Measurements from ENCODE around the gene ZCWPW1. TPM values are rescaled to one million over a fixed set of nuclear protein-coding genes. Genes with fewer than 3 reads are reported as not detected.

Gene ZCWPW1
- total and polyA plus RNA-seq, 2 of the 13 experiments (the other 11 are each of a cell fraction or from before 2014, with no cell fraction given) = 2.4 to 2.5 TPM

- TF ChIP-seq GZF1 (CRISPR knock-in tag; IDR thresholded peaks at IDR 0.05) (no peak), ZNF460 (CRISPR knock-in tag; IDR thresholded peaks at IDR 0.05; ENCODE audit: borderline replicate concordance) (no peak), SPEN (CRISPR knock-in tag; IDR thresholded peaks at IDR 0.05; ENCODE audit: low read depth) (no peak; the same call in 1 of the 2 replicates), SRY (CRISPR knock-in tag; IDR thresholded peaks at IDR 0.05) (no peak), ZNF766 (CRISPR knock-in tag; IDR thresholded peaks at IDR 0.05; ENCODE audit: borderline replicate concordance) (peak; percentile 44; the same call in 1 of the 2 replicates), ZNF446 (CRISPR knock-in tag; IDR thresholded peaks at IDR 0.05) (peak; percentile 30; the same call in 1 of the 2 replicates), KLF16 (CRISPR knock-in tag; IDR thresholded peaks at IDR 0.05) (0 out of 4 replicates have a peak, but pooled peaks of 1 of the 2 experiments have one; percentile 20), ZNF660 (CRISPR knock-in tag; IDR thresholded peaks at IDR 0.05; ENCODE audit: borderline replicate concordance, low read depth) (no peak), ZNF441 (CRISPR knock-in tag; IDR thresholded peaks at IDR 0.05; ENCODE audit: borderline replicate concordance) (no peak; the same call in 1 of the 2 replicates), POGK (CRISPR knock-in tag; conservative IDR thresholded peaks at IDR 0.05) (no peak), FOXA3 (CRISPR knock-in tag; IDR thresholded peaks at IDR 0.05) (0 out of 2 replicates have a peak, but pooled peaks have one; percentile 12), NFE2L2 (IDR thresholded peaks at IDR 0.05; ENCODE audit: low read length) (no peak), SETDB1 (CRISPR knock-in tag; IDR thresholded peaks at IDR 0.05; ENCODE audit: borderline replicate concordance) (no peak), SP2 (CRISPR knock-in tag; IDR thresholded peaks at IDR 0.05) (peak; percentile 42; the same call in 1 of the 2 replicates), SRSF1 (optimal IDR thresholded peaks at IDR 0.05; ENCODE audit: low read depth, low read length) (no peak), HNF4G (IDR thresholded peaks at IDR 0.05; ENCODE audit: borderline replicate concordance, low read depth, low read length) (no peak), HNF4G (CRISPR knock-in tag; IDR thresholded peaks at IDR 0.05; ENCODE audit: borderline replicate concordance, low read depth) (no peak), ZFP36L1 (CRISPR knock-in tag; IDR thresholded peaks at IDR 0.05) (no peak), ELF4 (CRISPR knock-in tag; IDR thresholded peaks at IDR 0.05; ENCODE audit: borderline replicate concordance) (no peak; the same call in 1 of the 2 replicates), ZNF329 (CRISPR knock-in tag; IDR thresholded peaks at IDR 0.05; ENCODE audit: low read depth) (peak; percentile 56; the same call in 1 of the 2 replicates), SP140L (CRISPR knock-in tag; IDR thresholded peaks at IDR 0.05; ENCODE audit: borderline replicate concordance) (no peak), ZFP36L2 (CRISPR knock-in tag; IDR thresholded peaks at IDR 0.05) (no peak)
- TF ChIP-seq, protein P1, sequence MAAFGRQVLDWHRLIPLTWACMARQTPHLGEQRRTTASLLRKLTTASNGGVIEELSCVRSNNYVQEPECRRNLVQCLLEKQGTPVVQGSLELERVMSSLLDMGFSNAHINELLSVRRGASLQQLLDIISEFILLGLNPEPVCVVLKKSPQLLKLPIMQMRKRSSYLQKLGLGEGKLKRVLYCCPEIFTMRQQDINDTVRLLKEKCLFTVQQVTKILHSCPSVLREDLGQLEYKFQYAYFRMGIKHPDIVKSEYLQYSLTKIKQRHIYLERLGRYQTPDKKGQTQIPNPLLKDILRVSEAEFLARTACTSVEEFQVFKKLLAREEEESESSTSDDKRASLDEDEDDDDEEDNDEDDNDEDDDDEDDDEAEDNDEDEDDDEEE (CRISPR knock-in tag; IDR thresholded peaks at IDR 0.05) = peak; percentile 93
These were observed 1.4 kb upstream of the ZCWPW1 start, which contains the start of gene MEPCE (continued) for GRCh38 chr7:100429637-100430492.

All from HepG2 (cell line).